ENCODE data around the gene CYRIA. TPM values are rescaled to one million over a fixed set of nuclear protein-coding genes. Genes with fewer than 3 reads are reported as not detected.

Gene CYRIA
- polyA plus RNA-seq, 2 of the 4 experiments (the other 2 are of a cell fraction) = 0.01 to 0.08 TPM

GRCh38 chr2:16661526-16661925 is 4.1 kb downstream of the CYRIA start (continued):
- TF ChIP-seq, protein P1, sequence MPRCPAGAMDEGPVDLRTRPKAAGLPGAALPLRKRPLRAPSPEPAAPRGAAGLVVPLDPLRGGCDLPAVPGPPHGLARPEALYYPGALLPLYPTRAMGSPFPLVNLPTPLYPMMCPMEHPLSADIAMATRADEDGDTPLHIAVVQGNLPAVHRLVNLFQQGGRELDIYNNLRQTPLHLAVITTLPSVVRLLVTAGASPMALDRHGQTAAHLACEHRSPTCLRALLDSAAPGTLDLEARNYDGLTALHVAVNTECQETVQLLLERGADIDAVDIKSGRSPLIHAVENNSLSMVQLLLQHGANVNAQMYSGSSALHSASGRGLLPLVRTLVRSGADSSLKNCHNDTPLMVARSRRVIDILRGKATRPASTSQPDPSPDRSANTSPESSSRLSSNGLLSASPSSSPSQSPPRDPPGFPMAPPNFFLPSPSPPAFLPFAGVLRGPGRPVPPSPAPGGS (IDR thresholded peaks at IDR 0.05) = no peak
- no peak for TF ChIP-seq CBX2 (IDR thresholded peaks at IDR 0.05; ENCODE audit: borderline replicate concordance, low read depth)

GRCh38 chr2:16660556-16660955 is 5.1 kb downstream of the CYRIA start:
- ChIA-PET CTCF (interaction anchor here (1.1 to 3.2 kb wide), 3 partner anchors 29 to 97 kb away, joined by 3 to 7 read pairs (median 4); no protein-coding TSS in a partner anchor), POLR2A (no interaction called here)
- WGBS (ENCODE audit: missing lambda C conversion rate) = 31% methylated on average over 4 of the region's 4 CpGs
- no peaks in the 10 kb centered on the region for H3K9me3 ChIP-seq
- ATAC-seq (no peak), FAIRE-seq (no peak), DNase-seq (ENCODE audit: low read depth in 1 of 2, low spot score in 1 of 2) (no peak)
- no peak overlapping the region for H3K27ac ChIP-seq
- H3K4me2 ChIP-seq = no peak overlapping the region
- H3K4me3 ChIP-seq = no peak overlapping the region
- H3K4me1 ChIP-seq = no peaks in the 10 kb centered on the region
- no peak for TF ChIP-seq BHLHE40 (IDR thresholded peaks at IDR 0.05; ENCODE audit: low read depth, low read length)
- no peak for TF ChIP-seq KDM1A (IDR thresholded peaks at IDR 0.05; ENCODE audit: low read depth)
- TF ChIP-seq ZFP36 (IDR thresholded peaks at IDR 0.05; ENCODE audit: borderline replicate concordance, partially characterized antibody) = no peak
- no peak for TF ChIP-seq RNF2 (IDR thresholded peaks at IDR 0.05; ENCODE audit: borderline replicate concordance, low read depth)
- TF ChIP-seq HDAC2 (IDR thresholded peaks at IDR 0.05) = no peak
- no peak for TF ChIP-seq RARB (CRISPR knock-in tag; IDR thresholded peaks at IDR 0.05)
- no peak for TF ChIP-seq PHF8 (IDR thresholded peaks at IDR 0.05; ENCODE audit: borderline replicate concordance, low read depth)
- TF ChIP-seq TFCP2L1 (CRISPR knock-in tag; IDR thresholded peaks at IDR 0.05) = no peak
- no peak for TF ChIP-seq FOSL2 (IDR thresholded peaks at IDR 0.05)
- TF ChIP-seq FOSL2 (CRISPR knock-in tag; IDR thresholded peaks at IDR 0.05) = no peak
- no peak for TF ChIP-seq POLR2AphosphoS2 (conservative IDR thresholded peaks at IDR 0.05; ENCODE audit: low read length)
- TF ChIP-seq KDM5A (IDR thresholded peaks at IDR 0.05) = no peak
- no peak for TF ChIP-seq EHF (CRISPR knock-in tag; IDR thresholded peaks at IDR 0.05)
- no peak for TF ChIP-seq JUNB (IDR thresholded peaks at IDR 0.05)
- TF ChIP-seq JUN (IDR thresholded peaks at IDR 0.05) = no peak
- TF ChIP-seq CBX8 (IDR thresholded peaks at IDR 0.05) = no peak

GRCh38 chr2:16660114-16660513 is 5.5 kb downstream of the CYRIA start:
- no peak for ATAC-seq
- POLR2A ChIA-PET = no interaction called here
- TF ChIP-seq RFX5 (IDR thresholded peaks at IDR 0.05) (no peak), EP300 (IDR thresholded peaks at IDR 0.05) (no peak), CHD4 (IDR thresholded peaks at IDR 0.05; ENCODE audit: borderline replicate concordance) (no peak), MAFK (IDR thresholded peaks at IDR 0.05; ENCODE audit: partially characterized antibody) (no peak), HOXB5 (CRISPR knock-in tag; IDR thresholded peaks at IDR 0.05) (no peak), TP53 (CRISPR knock-in tag; IDR thresholded peaks at IDR 0.05) (no peak), HOXA7 (CRISPR knock-in tag; IDR thresholded peaks at IDR 0.05) (no peak), ZC3H11A (IDR thresholded peaks at IDR 0.05) (no peak)
- TF ChIP-seq, protein P2, sequence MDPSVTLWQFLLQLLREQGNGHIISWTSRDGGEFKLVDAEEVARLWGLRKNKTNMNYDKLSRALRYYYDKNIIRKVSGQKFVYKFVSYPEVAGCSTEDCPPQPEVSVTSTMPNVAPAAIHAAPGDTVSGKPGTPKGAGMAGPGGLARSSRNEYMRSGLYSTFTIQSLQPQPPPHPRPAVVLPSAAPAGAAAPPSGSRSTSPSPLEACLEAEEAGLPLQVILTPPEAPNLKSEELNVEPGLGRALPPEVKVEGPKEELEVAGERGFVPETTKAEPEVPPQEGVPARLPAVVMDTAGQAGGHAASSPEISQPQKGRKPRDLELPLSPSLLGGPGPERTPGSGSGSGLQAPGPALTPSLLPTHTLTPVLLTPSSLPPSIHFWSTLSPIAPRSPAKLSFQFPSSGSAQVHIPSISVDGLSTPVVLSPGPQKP (IDR thresholded peaks at IDR 0.05; ENCODE audit: low read depth, low read length) = no peak
- no peak overlapping the region for H3K27ac ChIP-seq
- H3K4me1 ChIP-seq = no peaks in the 10 kb centered on the region
- no peak for DNase-seq (ENCODE audit: low read depth in 1 of 2, low spot score in 1 of 2)
- no peak for FAIRE-seq
- no peak overlapping the region for H3K4me2 ChIP-seq
- CTCF ChIA-PET = interaction anchor here (1.1 to 3.2 kb wide), 5 partner anchors 19 to 97 kb away, joined by 3 to 7 read pairs (median 3); no protein-coding TSS in a partner anchor
- H3K9me3 ChIP-seq = no peaks in the 10 kb centered on the region
- 38% methylated on average over 5 of the region's 5 CpGs for WGBS (ENCODE audit: missing lambda C conversion rate)
- H3K4me3 ChIP-seq = no peak overlapping the region
